ENCODE data around the gene CRELD2. TPM values are rescaled to one million over a fixed set of nuclear protein-coding genes. Genes with fewer than 3 reads are reported as not detected.

CRELD2 gene
- total RNA-seq, 4 donors from 2014 or later = 9.3 to 29.4 (median 21.5) TPM

GRCh38 chr22:49907807-49908206, 10.6 kb upstream of the CRELD2 start:
- Histone ChIP-seq H3K27me3 (no peaks in the 10 kb centered on the region), H3K27ac (no peak overlapping the region), H3K4me3 (no peak overlapping the region), H3K9me3 (no peaks in the 10 kb centered on the region), H3K36me3 (peaks cover 72% of the 10 kb centered on the region), H3K4me1 (no peaks in the 10 kb centered on the region)
- WGBS = 94% methylated on average over 16 of the region's 19 CpGs
- no peak for TF ChIP-seq POLR2AphosphoS5 (IDR thresholded peaks at IDR 0.05)
- no peak for TF ChIP-seq POLR2A (IDR thresholded peaks at IDR 0.05)
- no peak for TF ChIP-seq EP300 (IDR thresholded peaks at IDR 0.05)
- no peak for TF ChIP-seq CTCF (IDR thresholded peaks at IDR 0.05)
- no peak for DNase-seq (ENCODE audit: low spot score in 2 of 2)

- no peaks in the 10 kb centered on the region for H3K4me1 ChIP-seq
- no peak overlapping the region for H3K4me3 ChIP-seq
- H3K9me3 ChIP-seq = no peaks in the 10 kb centered on the region
- no peak for TF ChIP-seq POLR2AphosphoS5 (IDR thresholded peaks at IDR 0.05)
- no peak for TF ChIP-seq CTCF (IDR thresholded peaks at IDR 0.05)
- TF ChIP-seq EP300 (IDR thresholded peaks at IDR 0.05) = no peak
- no peak for TF ChIP-seq POLR2A (IDR thresholded peaks at IDR 0.05)
- H3K27ac ChIP-seq = no peak overlapping the region
- H3K27me3 ChIP-seq = no peaks in the 10 kb centered on the region
- peaks cover 66% of the 10 kb centered on the region for H3K36me3 ChIP-seq
- 93% methylated on average over 17 of the region's 23 CpGs for WGBS
- DNase-seq (ENCODE audit: low spot score in 2 of 2) = no peak
Observed at GRCh38 chr22:49909476-49910205, 8.8 kb upstream of the CRELD2 start.

GRCh38 chr22:49910229-49911155, 7.9 kb upstream of the CRELD2 start:
- Histone ChIP-seq H3K27me3 (no peaks in the 10 kb centered on the region), H3K27ac (no peak overlapping the region), H3K36me3 (peaks cover 66% of the 10 kb centered on the region), H3K9me3 (no peaks in the 10 kb centered on the region), H3K4me3 (no peak overlapping the region), H3K4me1 (no peaks in the 10 kb centered on the region)
- DNase-seq (ENCODE audit: low spot score in 2 of 2) = no peak
- 92% methylated on average over 22 of the region's 27 CpGs for WGBS
- no peak for TF ChIP-seq POLR2AphosphoS5 (IDR thresholded peaks at IDR 0.05)
- TF ChIP-seq CTCF (IDR thresholded peaks at IDR 0.05) = no peak
- TF ChIP-seq EP300 (IDR thresholded peaks at IDR 0.05) = no peak
- no peak for TF ChIP-seq POLR2A (IDR thresholded peaks at IDR 0.05)

GRCh38 chr22:49911881-49912625, 6.4 kb upstream of the CRELD2 start:
- peaks cover 53% of the 10 kb centered on the region for H3K36me3 ChIP-seq
- H3K4me3 ChIP-seq = no peak overlapping the region
- DNase-seq (ENCODE audit: low spot score in 2 of 2) = no peak
- H3K27ac ChIP-seq = no peak overlapping the region
- H3K9me3 ChIP-seq = no peaks in the 10 kb centered on the region
- WGBS = 92% methylated on average over 29 of the region's 30 CpGs
- peaks cover 1% of the 10 kb centered on the region for H3K4me1 ChIP-seq
- no peak for TF ChIP-seq EP300 (IDR thresholded peaks at IDR 0.05)
- TF ChIP-seq POLR2A (IDR thresholded peaks at IDR 0.05) = no peak
- no peak for TF ChIP-seq POLR2AphosphoS5 (IDR thresholded peaks at IDR 0.05)
- TF ChIP-seq CTCF (IDR thresholded peaks at IDR 0.05) = no peak
- H3K27me3 ChIP-seq = no peaks in the 10 kb centered on the region

All from suprapubic skin (tissue), 4 donors.